ENCODE results near the gene SKP1. TPM values are rescaled to one million over a fixed set of nuclear protein-coding genes. Genes with fewer than 3 reads are reported as not detected.

The SKP1 gene
- total and polyA plus RNA-seq, 10 of the 15 experiments (the other 5 are each of a cell fraction or from before 2014, with no cell fraction given): 100 to 1,686 (median 519) TPM

GRCh38 chr5:134114886-134115805, 61.6 kb downstream of the SKP1 start (continued):
- peak; percentile 42; the same call in 1 of the 2 replicates for TF ChIP-seq ZNF687 (IDR thresholded peaks at IDR 0.05)
- TF ChIP-seq TCF7 (IDR thresholded peaks at IDR 0.05; ENCODE audit: borderline replicate concordance): no peak
- peak; percentile 38; the same call in 1 of the 2 replicates for TF ChIP-seq LARP7 (IDR thresholded peaks at IDR 0.05)
- no peak for TF ChIP-seq SUPT20H (IDR thresholded peaks at IDR 0.05; ENCODE audit: borderline replicate concordance, control insufficient read depth, low read depth, low read length)
- no peak for TF ChIP-seq TCF12 (IDR thresholded peaks at IDR 0.05; ENCODE audit: low read depth, low read length)
- no peak for TF ChIP-seq IRF4 (IDR thresholded peaks at IDR 0.05; ENCODE audit: low read depth, low read length)
- 0 out of 2 replicates have a peak, but pooled peaks have one; percentile 2 for TF ChIP-seq CREB1 (IDR thresholded peaks at IDR 0.05; ENCODE audit: low read depth)
- TF ChIP-seq SMARCA5 (IDR thresholded peaks at IDR 0.05): peak; percentile 75; the same call in 1 of the 2 replicates
- no peak for TF ChIP-seq MYB (IDR thresholded peaks at IDR 0.05; ENCODE audit: borderline replicate concordance, low read depth, low read length)
- 0 out of 2 replicates have a peak, but pooled peaks have one; percentile 9 for TF ChIP-seq TBL1XR1 (IDR thresholded peaks at IDR 0.05; ENCODE audit: low read depth, low read length)
- TF ChIP-seq WRNIP1 (IDR thresholded peaks at IDR 0.05; ENCODE audit: borderline replicate concordance, low read depth, low read length): no peak
- peak; percentile 69 for TF ChIP-seq NR2C1 (IDR thresholded peaks at IDR 0.05)
- no peak for TF ChIP-seq E2F4 (IDR thresholded peaks at IDR 0.05; ENCODE audit: low read depth, low read length)
- TF ChIP-seq NR2F1 (conservative IDR thresholded peaks at IDR 0.05): peak; percentile 95

Measured in GM12878 (cell line).